Muscle of leg (tissue), 11 donors: ENCODE results near the gene MYO3B. TPM values are rescaled to one million over a fixed set of nuclear protein-coding genes. Genes with fewer than 3 reads are reported as not detected.

Experiments
- DNase-seq: peaks from one replicate; pipeline ENCODE4 v3.0.0; 2013
- H3K27ac ChIP-seq: one replicate; pipeline ENCODE4 v1.5.1; 2013; ENCODE audit warnings: mild to moderate bottlenecking, low read length, control low read depth
- H3K27me3 ChIP-seq: one replicate; pipeline ENCODE4 v1.6.1; 2013; ENCODE audit warnings: low read length; ENCODE audit not compliant: control insufficient read depth, insufficient read depth
- H3K36me3 ChIP-seq: one replicate; pipeline ENCODE4 v1.6.1; 2013; ENCODE audit warnings: low read length; ENCODE audit not compliant: control insufficient read depth, insufficient read depth
- H3K4me1 ChIP-seq: one replicate; pipeline ENCODE4 v1.6.1; 2013; ENCODE audit warnings: low read length; ENCODE audit not compliant: control insufficient read depth, insufficient read depth
- H3K4me3 ChIP-seq: one replicate; pipeline ENCODE4 v1.5.1; 2013; ENCODE audit warnings: low read length, control low read depth
- H3K9me3 ChIP-seq: replicated peaks from 2 replicates; pipeline ENCODE4 v1.6.1; 2013; ENCODE audit warnings: low read depth, low read length; ENCODE audit not compliant: control insufficient read depth
- WGBS: methylation state at CpG from one replicate; pipeline ENCODE4 v1.1.5; 2013; ENCODE audit warnings: missing lambda C conversion rate; ENCODE audit not compliant: insufficient coverage; 5-methylcytosine and 5-hydroxymethylcytosine counted together
- polyA plus RNA-seq, 8 donors: library from polyadenylated mRNA; unstranded; fragments of 120-200 nt; gene quantifications; one replicate each; pipeline versions ENCODE4 v1.2.1 to v1.2.3, GENCODE V29; 2013; ENCODE audit warnings: inconsistent platforms in 1 of 8, low replicate concordance in 1 of 8; ENCODE audit not compliant: insufficient read length in 8 of 8, insufficient read depth in 1 of 8
- total RNA-seq: library from RNA; stranded (reverse); fragments of 120-200 nt; gene quantifications from one replicate; pipeline ENCODE4 v1.2.4, GENCODE V29; 2013

MYO3B gene
- total and polyA plus RNA-seq, 9 donors = 0.12 to 0.79 (median 0.18) TPM

DNA sequence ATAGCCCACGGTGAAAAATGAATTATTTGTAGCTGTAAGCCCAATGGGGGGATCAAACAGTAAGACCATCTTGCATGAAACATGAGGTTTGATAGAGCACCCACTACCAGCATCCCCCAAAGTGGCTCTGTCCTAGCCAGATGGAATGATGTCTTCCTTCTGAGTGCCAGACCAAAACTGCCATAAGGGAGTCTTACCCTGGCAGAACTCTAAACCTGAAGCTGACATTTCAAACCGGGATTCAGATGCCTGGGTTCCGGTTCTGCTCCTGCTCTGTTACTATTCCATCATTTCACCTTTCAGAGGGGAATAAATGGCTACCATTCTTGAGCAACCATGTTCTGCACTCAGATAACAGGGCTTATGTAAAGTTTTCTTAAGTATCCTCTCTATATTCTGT lies 67.4 kb downstream of the MYO3B start:
- no peak overlapping the region for H3K4me3 ChIP-seq
- H3K27me3 ChIP-seq = peaks cover 3% of the 10 kb centered on the region
- peaks cover 4% of the 10 kb centered on the region for H3K4me1 ChIP-seq
- H3K9me3 ChIP-seq = no peaks in the 10 kb centered on the region
- H3K36me3 ChIP-seq = no peaks in the 10 kb centered on the region
- 100% methylated on average over 2 of the region's 3 CpGs for WGBS
- no peak for DNase-seq
- no peak overlapping the region for H3K27ac ChIP-seq

DNA sequence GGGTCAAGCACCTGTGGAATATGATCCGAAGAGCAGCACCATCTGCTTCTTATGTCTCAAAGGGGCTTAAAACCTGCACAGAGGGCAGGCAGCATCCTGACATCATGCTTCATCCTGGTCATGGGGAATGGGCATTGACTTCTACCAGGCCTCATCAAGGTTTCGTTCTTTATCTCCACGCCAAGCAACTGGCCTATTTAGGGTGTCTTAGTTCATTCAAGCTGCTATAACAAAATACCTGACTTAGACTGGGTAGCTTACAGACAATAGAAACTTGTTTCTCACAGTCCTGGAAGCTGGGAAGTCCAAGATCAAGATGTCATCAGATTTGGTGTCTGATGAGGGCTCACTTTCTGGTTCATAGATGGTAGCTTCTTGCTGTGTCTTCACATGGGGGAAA lies 69.4 kb downstream of the MYO3B start:
- Histone ChIP-seq H3K27me3 (no peaks in the 10 kb centered on the region), H3K4me1 (peaks cover 4% of the 10 kb centered on the region), H3K36me3 (no peaks in the 10 kb centered on the region), H3K9me3 (no peaks in the 10 kb centered on the region), H3K4me3 (no peak overlapping the region), H3K27ac (no peak overlapping the region)
- 73% methylated on average over 1 of the region's 3 CpGs for WGBS
- DNase-seq = no peak

GRCh38 chr2:170247882-170248393 lies 70.0 kb downstream of the MYO3B start:
- Histone ChIP-seq H3K4me1 (peaks cover 4% of the 10 kb centered on the region), H3K27me3 (no peaks in the 10 kb centered on the region), H3K36me3 (no peaks in the 10 kb centered on the region), H3K4me3 (no peak overlapping the region), H3K9me3 (no peaks in the 10 kb centered on the region), H3K27ac (no peak overlapping the region)
- no CpG with 5 or more reads among the region's 1 CpG for WGBS
- DNase-seq = peak; percentile 12

DNA sequence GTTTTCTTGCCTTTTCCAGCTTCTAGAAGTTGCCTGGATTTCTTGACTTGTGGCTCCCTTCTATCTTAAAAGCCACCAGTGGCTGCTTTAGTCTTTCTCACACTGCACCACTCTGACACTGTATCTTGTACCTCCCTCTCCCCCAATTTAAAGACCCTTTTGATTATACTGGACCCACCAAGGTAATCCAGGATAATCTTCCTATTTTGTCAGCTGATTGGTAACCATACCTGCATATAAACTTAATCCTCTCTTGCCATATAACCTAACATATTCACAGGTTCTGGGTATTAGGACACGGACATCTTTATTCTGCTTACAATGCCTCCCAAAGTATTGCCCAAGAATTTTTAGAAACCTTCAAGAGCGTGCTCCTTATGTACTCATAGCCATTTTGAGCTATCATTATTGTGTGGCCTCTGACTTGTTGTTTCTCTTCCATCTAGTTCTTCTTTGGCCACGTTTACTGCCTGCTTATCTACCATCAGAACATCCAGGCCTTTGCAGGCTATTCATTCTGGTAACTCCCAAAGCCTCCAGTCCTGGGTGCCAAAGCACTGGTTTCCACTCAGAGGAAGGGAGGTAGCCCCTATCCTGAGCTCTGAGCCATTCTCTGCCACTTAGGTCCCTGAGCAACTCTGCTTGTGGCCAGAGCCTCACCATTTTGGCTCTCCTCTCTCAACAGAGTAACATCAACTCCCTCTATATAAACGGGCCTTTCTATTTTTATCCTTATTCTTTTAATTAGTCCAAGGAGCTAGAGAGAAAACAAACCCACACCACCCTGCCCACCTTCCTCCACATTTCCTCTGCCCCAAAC lies 70.8 kb downstream of the MYO3B start:
- peaks cover 4% of the 10 kb centered on the region for H3K4me1 ChIP-seq

DNA sequence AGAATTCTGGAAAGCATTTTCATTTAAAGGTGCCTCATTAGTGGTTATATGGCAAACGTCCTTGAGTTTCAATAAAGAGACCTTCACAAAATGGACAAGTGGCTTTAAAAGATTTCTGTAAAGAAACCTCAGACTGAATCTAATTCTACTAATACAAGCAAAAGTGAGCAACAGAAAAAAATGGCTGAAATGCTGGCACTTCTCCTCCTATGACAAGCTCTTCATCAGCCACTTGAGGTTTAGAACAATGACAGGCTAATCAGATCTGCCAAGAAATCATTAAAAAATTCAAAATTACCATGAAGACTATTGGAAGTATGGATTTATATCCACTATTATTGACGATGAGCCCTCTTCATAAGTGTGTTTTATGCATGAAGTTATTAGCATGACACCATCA lies 71.8 kb downstream of the MYO3B start:
- peaks cover 4% of the 10 kb centered on the region for H3K4me1 ChIP-seq
- no peaks in the 10 kb centered on the region for H3K36me3 ChIP-seq

More for the DNA sequence above, 70.8 kb downstream of the MYO3B start:
- Histone ChIP-seq H3K9me3 (no peaks in the 10 kb centered on the region), H3K4me3 (no peak overlapping the region), H3K27me3 (no peaks in the 10 kb centered on the region), H3K27ac (no peak overlapping the region), H3K36me3 (no peaks in the 10 kb centered on the region)
- 68% methylated on average over 3 of the region's 4 CpGs for WGBS
- DNase-seq = no peak

DNA sequence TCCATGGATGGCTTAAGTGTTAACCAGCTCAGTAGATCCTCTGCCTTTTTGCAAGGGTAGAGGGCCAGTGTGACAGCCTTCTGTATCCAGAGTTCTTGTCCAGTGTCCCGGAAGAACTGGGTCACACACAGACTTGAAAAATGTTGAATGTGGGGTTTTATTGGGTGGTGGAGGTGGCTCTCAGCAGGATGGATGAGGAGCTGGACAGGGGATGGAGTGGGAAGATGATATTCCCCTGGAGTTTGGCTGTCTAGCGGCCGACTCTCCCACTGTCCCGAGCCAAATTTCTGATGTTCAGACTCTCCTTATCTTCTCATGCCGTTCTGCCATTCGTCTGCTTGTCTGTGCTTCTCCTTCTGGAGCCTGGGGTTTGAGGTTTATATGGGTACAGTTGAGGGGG lies 72.6 kb downstream of the MYO3B start:
- Histone ChIP-seq H3K27me3 (no peaks in the 10 kb centered on the region), H3K9me3 (no peaks in the 10 kb centered on the region), H3K4me3 (no peak overlapping the region), H3K36me3 (no peaks in the 10 kb centered on the region), H3K27ac (no peak overlapping the region), H3K4me1 (peaks cover 4% of the 10 kb centered on the region)
- DNase-seq = no peak
- 83% methylated on average over 1 of the region's 6 CpGs for WGBS

More for the DNA sequence above, 71.8 kb downstream of the MYO3B start:
- Histone ChIP-seq H3K27me3 (no peaks in the 10 kb centered on the region), H3K27ac (no peak overlapping the region), H3K9me3 (no peaks in the 10 kb centered on the region), H3K4me3 (no peak overlapping the region)
- no CpG with 5 or more reads among the region's 2 CpGs for WGBS
- DNase-seq = no peak

DNA sequence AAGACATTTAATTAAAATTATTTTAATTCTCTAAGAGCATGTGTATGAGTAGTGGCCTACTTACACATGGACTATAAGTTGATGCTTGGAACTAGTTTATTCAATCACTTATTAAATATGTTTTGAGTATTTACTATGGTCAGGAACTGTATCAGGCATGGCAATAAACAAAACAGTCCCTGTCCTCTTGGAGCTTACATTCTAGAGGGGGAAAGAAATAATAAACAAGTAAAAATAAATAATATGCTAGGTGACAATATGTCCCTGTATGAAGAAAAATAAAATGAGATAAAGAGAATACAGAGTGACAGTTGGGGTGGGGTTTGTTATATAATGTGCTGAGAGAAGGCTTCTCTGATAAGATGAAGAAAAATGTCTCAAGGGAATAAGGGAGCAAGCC lies 74.5 kb downstream of the MYO3B start:
- Histone ChIP-seq H3K4me3 (no peak overlapping the region), H3K27ac (no peak overlapping the region), H3K36me3 (no peaks in the 10 kb centered on the region), H3K4me1 (peaks cover 4% of the 10 kb centered on the region), H3K27me3 (no peaks in the 10 kb centered on the region), H3K9me3 (no peaks in the 10 kb centered on the region)
- no peak for DNase-seq

DNA sequence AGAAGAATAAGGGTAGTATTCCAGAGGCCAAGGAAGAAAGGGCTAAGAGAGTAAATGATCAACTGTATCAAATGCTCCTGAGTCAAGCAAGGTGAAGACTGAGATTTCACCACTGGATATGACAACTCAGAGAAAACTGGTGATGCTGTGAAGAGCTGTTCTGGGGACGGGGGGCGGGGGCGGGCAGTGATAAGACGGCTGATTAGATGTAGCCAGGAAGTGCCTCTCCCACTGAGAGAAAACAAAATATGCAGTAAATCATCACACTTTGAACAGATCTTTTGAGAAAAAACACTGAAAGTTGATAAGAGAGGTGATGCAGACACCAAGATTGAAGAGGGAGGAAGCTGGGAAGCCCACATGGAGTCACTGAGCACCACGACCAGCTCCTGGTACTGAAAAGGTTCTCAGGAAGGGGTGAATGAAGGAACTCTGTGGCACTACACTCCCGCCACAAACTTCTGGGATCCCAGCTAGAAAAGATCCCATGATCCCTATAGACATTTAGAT lies 75.8 kb downstream of the MYO3B start:
- Histone ChIP-seq H3K27me3 (no peaks in the 10 kb centered on the region), H3K36me3 (no peaks in the 10 kb centered on the region), H3K4me3 (no peak overlapping the region), H3K4me1 (no peaks in the 10 kb centered on the region), H3K27ac (no peak overlapping the region), H3K9me3 (no peaks in the 10 kb centered on the region)
- no peak for DNase-seq
- 95% methylated on average over 2 of the region's 6 CpGs for WGBS

GRCh38 chr2:170254293-170254732 lies 76.4 kb downstream of the MYO3B start:
- WGBS = 79% methylated on average over 6 of the region's 7 CpGs

DNA sequence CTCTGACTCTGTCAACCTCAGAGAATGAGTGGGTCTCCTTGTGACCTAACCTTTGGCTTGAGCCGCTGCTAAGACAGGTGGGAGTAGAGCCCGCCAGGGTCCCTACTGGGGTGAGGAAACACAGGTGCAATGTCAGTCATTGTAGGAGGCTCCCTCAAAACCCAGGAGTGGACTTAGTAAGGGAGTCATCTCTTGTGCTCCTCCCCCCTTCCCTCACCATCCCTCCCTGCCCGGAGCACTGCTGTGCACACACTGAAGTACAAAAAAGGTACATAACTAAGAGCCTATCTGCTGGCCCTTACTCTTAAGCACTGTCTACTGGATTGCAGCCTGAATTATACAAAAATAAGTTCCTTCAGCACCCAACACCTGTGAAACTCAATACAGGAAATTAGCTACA lies 77.2 kb downstream of the MYO3B start:
- no peaks in the 10 kb centered on the region for H3K36me3 ChIP-seq
- 50% methylated on average over 1 of the region's 3 CpGs for WGBS
- H3K9me3 ChIP-seq = no peaks in the 10 kb centered on the region
- H3K27me3 ChIP-seq = no peaks in the 10 kb centered on the region
- no peak overlapping the region for H3K4me3 ChIP-seq
- no peaks in the 10 kb centered on the region for H3K4me1 ChIP-seq
- no peak for DNase-seq
- no peak overlapping the region for H3K27ac ChIP-seq

More at GRCh38 chr2:170254293-170254732, 76.4 kb downstream of the MYO3B start:
- H3K4me3 ChIP-seq = no peak overlapping the region
- H3K36me3 ChIP-seq = no peaks in the 10 kb centered on the region
- H3K9me3 ChIP-seq = no peaks in the 10 kb centered on the region
- no peaks in the 10 kb centered on the region for H3K4me1 ChIP-seq
- H3K27me3 ChIP-seq = no peaks in the 10 kb centered on the region
- no peak overlapping the region for H3K27ac ChIP-seq
- DNase-seq = no peak
